H9 (cell line): ENCODE data around the gene WDR5. TPM values are rescaled to one million over a fixed set of nuclear protein-coding genes. Genes with fewer than 3 reads are reported as not detected.

Experiments
- DNase-seq: peaks from one replicate; pipeline ENCODE4 v3.0.0-alpha.2; 2017
- H2AFZ ChIP-seq: one replicate; pipeline ENCODE4 v1.6.1; 2013; ENCODE audit warnings: mild to moderate bottlenecking, low read length, control low read depth, moderate library complexity
- H2AK5ac ChIP-seq: 2 replicates; pipeline ENCODE4 v1.6.1; 2013; ENCODE audit warnings: low read length, control low read depth, mixed read lengths; ENCODE audit not compliant: insufficient read length
- H2BK120ac ChIP-seq: one replicate; pipeline ENCODE4 v1.6.1; 2013; ENCODE audit warnings: low read depth, mild to moderate bottlenecking, low read length, control low read depth, inconsistent platforms; ENCODE audit not compliant: poor library complexity, severe bottlenecking
- H2BK12ac ChIP-seq: 2 replicates; pipeline ENCODE4 v1.6.1; 2013; ENCODE audit warnings: low read length, control low read depth, mixed read lengths, low read depth; ENCODE audit not compliant: insufficient read length
- H2BK15ac ChIP-seq: 2 replicates; pipeline ENCODE4 v1.6.1; 2013; ENCODE audit warnings: low read depth, low read length, control low read depth
- H2BK20ac ChIP-seq: one replicate; pipeline ENCODE4 v1.6.1; 2013; ENCODE audit warnings: low read depth, mild to moderate bottlenecking, low read length, control low read depth, inconsistent platforms; ENCODE audit not compliant: poor library complexity, severe bottlenecking
- H2BK5ac ChIP-seq: 2 replicates; pipeline ENCODE4 v1.6.1; 2013; ENCODE audit warnings: low read length, control low read depth, mixed read lengths; ENCODE audit not compliant: insufficient read length
- H3K14ac ChIP-seq: 2 replicates; pipeline ENCODE4 v1.6.1; 2013; ENCODE audit warnings: low read length, control low read depth; ENCODE audit not compliant: insufficient read depth
- H3K18ac ChIP-seq: 2 replicates; pipeline ENCODE4 v1.6.1; 2013; ENCODE audit warnings: low read depth, mild to moderate bottlenecking, mixed read lengths, low read length, control low read depth; ENCODE audit not compliant: insufficient read length
- H3K23ac ChIP-seq: 2 replicates; pipeline ENCODE4 v1.6.1; 2013; ENCODE audit warnings: low read length, control low read depth, mixed read lengths, low read depth; ENCODE audit not compliant: insufficient read length
- H3K23me2 ChIP-seq: 2 replicates; pipeline ENCODE4 v1.6.1; 2013; ENCODE audit warnings: low read depth, mild to moderate bottlenecking, mixed read lengths, low read length, control low read depth; ENCODE audit not compliant: insufficient read length, poor library complexity, severe bottlenecking
- H3K27ac ChIP-seq: 2 replicates; pipeline ENCODE4 v1.5.1; 2013; ENCODE audit warnings: low read length, control low read depth, mixed read lengths, low read depth; ENCODE audit not compliant: insufficient read length
- H3K27me3 ChIP-seq: 2 replicates; pipeline ENCODE4 v1.6.1; 2013; ENCODE audit warnings: low read length, control low read depth, inconsistent platforms; ENCODE audit not compliant: insufficient read depth
- H3K4ac ChIP-seq: 2 replicates; pipeline ENCODE4 v1.6.1; 2013; ENCODE audit warnings: low read depth, mild to moderate bottlenecking, control low read depth, inconsistent platforms, low read length, moderate library complexity
- H3K4me1 ChIP-seq: 2 replicates; pipeline ENCODE4 v1.6.1; 2013; ENCODE audit warnings: low read length, control low read depth, inconsistent platforms; ENCODE audit not compliant: insufficient read depth
- H3K4me2 ChIP-seq: 2 replicates; pipeline ENCODE4 v1.6.1; 2013; ENCODE audit warnings: low read length, control low read depth, mixed read lengths; ENCODE audit not compliant: insufficient read length, insufficient read depth
- H3K56ac ChIP-seq: 2 replicates; pipeline ENCODE4 v1.6.1; 2013; ENCODE audit warnings: low read depth, mild to moderate bottlenecking, mixed read lengths, low read length, control low read depth; ENCODE audit not compliant: insufficient read length
- H3K79me1 ChIP-seq: 2 replicates; pipeline ENCODE4 v1.6.1; 2013; ENCODE audit warnings: low read depth, mild to moderate bottlenecking, moderate library complexity, low read length, control low read depth, inconsistent platforms; ENCODE audit not compliant: insufficient read depth, poor library complexity, severe bottlenecking
- H3K79me2 ChIP-seq: 2 replicates; pipeline ENCODE4 v1.6.1; 2013; ENCODE audit warnings: low read length, control low read depth, inconsistent platforms; ENCODE audit not compliant: insufficient read depth
- H3K9ac ChIP-seq: 2 replicates; pipeline ENCODE4 v1.6.1; 2013; ENCODE audit warnings: low read length, control low read depth, mixed read lengths; ENCODE audit not compliant: insufficient read length; ENCODE audit errors: extremely low read depth
- H3K9me3 ChIP-seq: one replicate; pipeline ENCODE4 v1.6.1; 2013; ENCODE audit warnings: low read depth, low read length, inconsistent platforms; ENCODE audit not compliant: control insufficient read depth
- H3T11ph ChIP-seq: one replicate; pipeline ENCODE4 v1.6.1; 2013; ENCODE audit warnings: mild to moderate bottlenecking, low read length, control low read depth, inconsistent platforms
- H4K20me1 ChIP-seq: one replicate; pipeline ENCODE4 v1.6.1; 2013; ENCODE audit not compliant: control insufficient read depth, insufficient read length, insufficient read depth
- H4K5ac ChIP-seq: 2 replicates; pipeline ENCODE4 v1.6.1; 2013; ENCODE audit warnings: low read depth, mild to moderate bottlenecking, mixed read lengths, low read length, control low read depth; ENCODE audit not compliant: insufficient read length
- H4K8ac ChIP-seq: replicated peaks from 2 replicates; pipeline ENCODE4 v1.6.1; 2013; ENCODE audit warnings: low read length, control low read depth, mixed read lengths, low read depth; ENCODE audit not compliant: insufficient read length
- H4K91ac ChIP-seq: 2 replicates; pipeline ENCODE4 v1.6.1; 2013; ENCODE audit warnings: low read depth, mild to moderate bottlenecking, moderate library complexity, mixed read lengths, low read length, control low read depth; ENCODE audit not compliant: insufficient read length
- H3K27ac Mint-ChIP-seq, 3 experiments: 2 replicates in 2 of 3; 3 replicates in 1 of 3; pipeline ENCODE4 v1.8.0; 2020 to 2021; ENCODE audit warnings: mixed read lengths in 3 of 3, mild to moderate bottlenecking in 1 of 3, moderate library complexity in 1 of 3
- H3K27me3 Mint-ChIP-seq: 2 replicates; pipeline ENCODE4 v1.8.0; 2021; ENCODE audit warnings: low read depth, mild to moderate bottlenecking, moderate library complexity, mixed read lengths
- H3K36me3 Mint-ChIP-seq, 3 experiments: 2 replicates in 2 of 3; 3 replicates in 1 of 3; pipeline ENCODE4 v1.8.0; 2020 to 2021; ENCODE audit warnings: low read depth in 3 of 3, mixed read lengths in 3 of 3; ENCODE audit not compliant: insufficient read depth in 1 of 3
- H3K4me1 Mint-ChIP-seq, 2 experiments: 2 replicates each; pipeline ENCODE4 v1.8.0; 2020; ENCODE audit warnings: mixed read lengths in 2 of 2
- H3K4me3 Mint-ChIP-seq, 2 experiments: 2 replicates in 1 of 2; 3 replicates in 1 of 2; pipeline ENCODE4 v1.8.0; 2020 to 2021; ENCODE audit warnings: mild to moderate bottlenecking in 2 of 2, mixed read lengths in 2 of 2, moderate library complexity in 1 of 2
- H3K9me3 Mint-ChIP-seq, 2 experiments: 2 replicates in 1 of 2; 3 replicates in 1 of 2; pipeline ENCODE4 v1.8.0; 2020; ENCODE audit warnings: mild to moderate bottlenecking in 2 of 2, mixed read lengths in 2 of 2, moderate library complexity in 1 of 2
- WGBS: extraction: QIAGEN DNeasy Blood & Tissue Kit; methylation state at CpG from one replicate; pipeline ENCODE4 v1.1.7; 2013; ENCODE audit warnings: missing lambda C conversion rate, low lambda C conversion rate, mixed read lengths; ENCODE audit not compliant: insufficient read length; ENCODE audit errors: extremely low coverage; 5-methylcytosine and 5-hydroxymethylcytosine counted together
- total RNA-seq: library from RNA; stranded (reverse); gene quantifications from 2 replicates; pipeline ENCODE4 v1.2.1, GENCODE V29; 2021
- TF ChIP-seq, protein P1 (sequence below): fragments of 200-600 bp; sonication (generic); conservative IDR thresholded peaks from 3 replicates; pipeline ENCODE4 v1.8.0; 2021; ENCODE audit warnings: antibody characterized with exemption, mild to moderate bottlenecking

Gene WDR5
- total RNA-seq, 1 experiment from 2014 or later: 72.3 TPM

GRCh38 chr9:134204991-134205578 is 69.2 kb downstream of the WDR5 start:
- Histone ChIP-seq H3K79me2 (no peaks in the 10 kb centered on the region), H2AK5ac (no peak overlapping the region), H3K9me3 (no peaks in the 10 kb centered on the region), H3K27me3 (no peaks in the 10 kb centered on the region), H4K20me1 (no peaks in the 10 kb centered on the region), H2BK12ac (no peak overlapping the region), H4K5ac (no peak overlapping the region), H2BK15ac (no peak overlapping the region), H3K56ac (no peak overlapping the region), H3K18ac (no peak overlapping the region), H2BK120ac (no peak overlapping the region), H3K23ac (no peak overlapping the region), H2AFZ (no peak overlapping the region), H3K4me2 (no peak overlapping the region), H4K8ac (no peak overlapping the region), H3K4ac (no peak overlapping the region), H3K4me1 (no peaks in the 10 kb centered on the region), H3T11ph (no peak overlapping the region), H3K9ac (no peak overlapping the region), H3K79me1 (no peaks in the 10 kb centered on the region), H4K91ac (no peak overlapping the region), H3K27ac (no peak overlapping the region), H3K23me2 (no peaks in the 10 kb centered on the region), H3K14ac (no peak overlapping the region), H2BK5ac (no peak overlapping the region), H2BK20ac (no peak overlapping the region)
- Mint-ChIP-seq H3K27me3 (peaks cover 1% of the 10 kb centered on the region), H3K27ac (peak overlapping the region in 2 of 3 experiments; percentile 29 to 93; a peak in 4 of 7 replicates), H3K4me3 (no peak overlapping the region), H3K9me3 (no peaks in the 10 kb centered on the region), H3K36me3 (no peaks in the 10 kb centered on the region), H3K4me1 (peaks cover 5 to 9% of the 10 kb centered on the region in 2 experiments)
- WGBS: no CpG with 5 or more reads among the region's 15 CpGs
- no peak for DNase-seq
- TF ChIP-seq, protein P1, sequence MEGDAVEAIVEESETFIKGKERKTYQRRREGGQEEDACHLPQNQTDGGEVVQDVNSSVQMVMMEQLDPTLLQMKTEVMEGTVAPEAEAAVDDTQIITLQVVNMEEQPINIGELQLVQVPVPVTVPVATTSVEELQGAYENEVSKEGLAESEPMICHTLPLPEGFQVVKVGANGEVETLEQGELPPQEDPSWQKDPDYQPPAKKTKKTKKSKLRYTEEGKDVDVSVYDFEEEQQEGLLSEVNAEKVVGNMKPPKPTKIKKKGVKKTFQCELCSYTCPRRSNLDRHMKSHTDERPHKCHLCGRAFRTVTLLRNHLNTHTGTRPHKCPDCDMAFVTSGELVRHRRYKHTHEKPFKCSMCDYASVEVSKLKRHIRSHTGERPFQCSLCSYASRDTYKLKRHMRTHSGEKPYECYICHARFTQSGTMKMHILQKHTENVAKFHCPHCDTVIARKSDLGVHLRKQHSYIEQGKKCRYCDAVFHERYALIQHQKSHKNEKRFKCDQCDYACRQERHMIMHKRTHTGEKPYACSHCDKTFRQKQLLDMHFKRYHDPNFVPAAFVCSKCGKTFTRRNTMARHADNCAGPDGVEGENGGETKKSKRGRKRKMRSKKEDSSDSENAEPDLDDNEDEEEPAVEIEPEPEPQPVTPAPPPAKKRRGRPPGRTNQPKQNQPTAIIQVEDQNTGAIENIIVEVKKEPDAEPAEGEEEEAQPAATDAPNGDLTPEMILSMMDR: no peak
